ENCODE measurements around the gene OLFML1.
"Not testable (repeated sequence)": the region's sequence is repeated elsewhere in the genome, so short reads cannot be mapped to it uniquely, and the experiment has no call there.

OLFML1 gene

GRCh38 chr11:7513234-7514098 is 28.2 kb downstream of the OLFML1 start, which contains the start of gene PPFIBP2:
Gene PPFIBP2, plus strand, starts transcription at chr11:7513999. Its CDS starts 35,477 bp downstream, at chr11:7549476.
- peak; percentile 81 for DNase-seq

GRCh38 chr11:7514099-7514591 is 28.8 kb downstream of the OLFML1 start:
- DNase-seq: no peak

- DNase-seq: no peak
Observed at GRCh38 chr11:7515447-7515886, 30.2 kb downstream of the OLFML1 start.

DNA sequence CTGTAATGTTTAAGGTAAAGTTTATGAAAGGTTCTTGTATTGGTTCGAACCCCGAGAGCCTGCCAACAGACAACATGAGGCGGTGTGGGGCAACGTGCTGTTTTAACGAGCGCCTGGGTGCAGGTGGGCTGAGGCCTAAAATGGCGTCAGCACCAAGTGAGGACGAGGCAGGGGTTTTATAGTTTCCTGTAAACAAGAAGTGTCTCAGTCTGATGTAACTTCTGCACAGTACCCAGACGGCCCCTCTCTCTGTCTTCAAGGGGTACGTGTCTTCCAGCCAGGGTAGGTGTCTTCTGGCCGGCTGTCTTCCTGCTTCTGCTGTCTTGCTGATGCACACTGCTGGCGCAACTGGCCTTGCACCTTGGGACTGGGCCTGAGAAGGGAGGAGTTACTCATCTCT is 31.2 kb downstream of the OLFML1 start:
- DNase-seq: no peak

DNA sequence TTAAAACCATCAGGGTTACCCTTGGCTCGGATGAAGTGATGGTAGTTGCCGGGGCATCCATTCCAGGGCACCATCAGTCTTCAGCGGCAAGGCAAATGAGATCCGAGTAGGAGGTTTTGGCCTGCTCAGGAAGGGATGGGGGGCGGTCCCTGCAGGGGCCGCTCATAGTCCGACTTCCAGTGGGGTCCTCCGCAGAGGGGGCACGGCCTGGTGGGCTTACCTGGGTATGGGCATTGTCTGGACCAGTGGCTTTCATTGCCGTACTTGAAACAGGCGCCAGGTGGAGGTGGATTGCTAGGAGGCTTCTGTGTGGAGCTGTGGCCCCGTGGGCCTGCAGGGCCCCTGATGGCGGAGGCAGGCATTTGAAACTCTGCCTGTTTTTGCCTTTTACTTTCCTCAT is 32.4 kb downstream of the OLFML1 start:
- not testable (repeated sequence) for DNase-seq

- no peak for DNase-seq
Observed at GRCh38 chr11:7518811-7519562, 33.7 kb downstream of the OLFML1 start.

DNA sequence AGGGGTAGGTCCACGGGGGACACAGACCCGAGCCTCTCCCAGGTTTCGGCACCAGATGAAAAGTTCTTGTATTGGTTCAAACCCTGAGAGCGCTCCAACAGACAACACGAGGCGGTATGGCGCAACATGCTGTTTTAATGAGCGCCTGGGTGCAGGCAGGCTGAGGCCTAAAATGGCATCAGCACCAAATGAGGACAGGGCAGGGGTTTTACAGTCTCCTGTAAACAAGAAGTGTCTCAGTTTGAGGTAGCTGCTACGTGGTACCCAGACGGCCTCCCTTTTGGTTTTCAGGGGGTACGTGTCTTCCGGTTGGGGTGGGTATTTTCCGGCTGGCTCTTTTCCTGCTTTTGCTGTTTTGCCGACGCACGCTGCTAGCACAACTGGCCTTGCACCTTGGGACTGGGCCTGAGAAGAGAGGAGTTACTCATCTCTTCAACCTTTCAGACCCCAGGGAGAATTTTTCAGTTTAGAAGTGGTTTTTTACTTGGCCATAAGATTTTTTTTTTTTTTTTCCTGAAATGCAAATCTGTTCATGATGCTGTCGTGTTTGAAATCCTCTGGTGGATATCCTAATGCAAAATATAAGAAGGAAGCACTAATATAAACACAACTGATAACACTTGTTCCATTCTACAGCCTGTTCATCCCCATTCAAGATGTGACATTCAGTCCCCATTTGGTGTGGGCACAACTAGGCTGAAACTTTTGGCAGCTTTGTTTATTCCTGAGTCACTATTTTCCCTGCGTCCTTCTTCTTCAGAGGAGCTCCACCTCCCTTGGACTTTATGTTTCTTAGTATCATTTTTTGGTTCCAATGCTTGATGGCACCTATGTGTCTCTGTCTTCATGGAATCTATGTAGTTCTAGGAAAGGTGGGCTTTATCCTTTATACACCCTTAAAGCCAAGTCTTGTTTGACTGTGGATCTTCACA is 35.0 kb downstream of the OLFML1 start:
- DNase-seq: no peak

DNA sequence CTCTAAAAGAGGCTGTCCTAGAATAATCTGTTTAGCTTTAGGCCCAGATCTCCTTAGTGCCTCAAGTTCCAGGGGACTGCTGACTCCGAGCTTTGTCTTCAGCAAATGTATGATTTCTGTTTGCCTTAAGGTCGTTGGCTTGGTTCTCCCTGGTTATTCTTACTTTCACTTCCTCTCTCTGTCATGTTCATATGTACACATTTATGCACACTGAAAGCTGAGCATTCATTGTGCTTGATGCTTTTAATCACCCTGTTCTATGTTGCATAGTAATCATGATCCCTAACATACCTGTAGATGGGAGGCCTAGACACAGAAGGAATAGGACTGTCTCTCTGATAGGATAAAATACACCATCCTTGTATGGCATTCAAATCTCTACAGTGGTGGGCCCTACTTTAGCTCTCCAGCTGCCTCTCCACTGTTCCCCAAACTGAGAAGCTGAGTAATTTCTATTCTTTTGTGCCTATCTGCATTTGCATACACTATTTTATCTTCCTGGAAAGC is 35.7 kb downstream of the OLFML1 start:
- DNase-seq: no peak

- no peak for DNase-seq
Observed at GRCh38 chr11:7522121-7522520, 36.8 kb downstream of the OLFML1 start.

DNA sequence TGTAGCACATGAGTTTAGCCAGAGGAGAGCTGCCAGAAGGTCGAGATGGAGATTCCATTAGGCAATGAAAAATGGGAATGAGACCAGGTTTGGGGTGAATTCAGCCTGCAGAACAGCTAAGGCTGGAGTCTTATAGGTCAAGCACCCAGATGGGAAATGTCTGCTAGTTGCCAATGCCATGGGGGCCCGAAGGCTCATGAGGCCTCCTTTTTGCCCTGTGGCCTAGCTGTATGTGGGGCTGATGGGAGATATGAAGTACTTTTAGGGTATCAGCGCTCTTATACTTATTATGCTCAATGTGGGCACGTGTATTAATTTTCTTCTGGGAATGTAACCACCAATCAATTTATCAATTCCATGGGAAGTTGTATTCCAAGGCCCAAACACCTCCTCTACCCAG is 37.2 kb downstream of the OLFML1 start:
- DNase-seq: no peak

GRCh38 chr11:7523416-7524210 is 38.3 kb downstream of the OLFML1 start:
- DNase-seq: no peak

DNA sequence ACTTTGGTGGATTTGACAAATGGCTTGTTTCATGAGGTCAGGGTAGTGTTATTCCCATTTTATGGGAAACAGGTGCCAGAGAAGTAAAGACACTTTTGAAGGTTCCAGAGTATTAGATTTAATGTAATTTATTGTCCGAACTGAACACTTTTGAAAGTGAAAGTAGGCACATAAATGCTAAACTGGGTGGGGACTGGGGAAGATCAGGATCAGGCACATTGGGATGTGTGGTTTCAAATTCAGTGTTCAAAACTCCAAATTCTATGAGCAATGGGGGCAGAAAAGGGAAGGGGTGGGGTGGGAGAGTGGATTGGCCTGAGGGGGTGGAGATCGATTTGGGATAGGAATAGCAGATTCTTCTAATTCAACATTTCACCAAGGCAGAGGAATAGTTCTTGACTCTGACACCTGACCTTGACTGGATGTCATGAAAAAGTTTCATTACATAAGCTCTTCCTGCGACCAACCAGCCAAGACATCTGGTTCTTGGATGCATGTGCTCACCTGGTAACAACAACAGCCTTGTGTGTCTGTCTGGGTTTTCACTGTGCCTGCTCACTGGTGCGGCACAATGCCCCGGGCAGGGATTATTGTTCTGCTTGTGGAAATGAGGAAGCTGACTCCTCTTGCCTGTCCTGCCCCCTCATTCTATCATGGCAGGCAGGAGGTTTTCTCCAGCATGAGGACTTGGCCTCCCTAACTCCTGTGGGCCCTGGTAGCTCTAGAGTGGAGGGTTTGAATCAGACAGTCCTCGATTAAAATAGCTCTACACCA is 39.3 kb downstream of the OLFML1 start:
- DNase-seq: peak; percentile 32

DNA sequence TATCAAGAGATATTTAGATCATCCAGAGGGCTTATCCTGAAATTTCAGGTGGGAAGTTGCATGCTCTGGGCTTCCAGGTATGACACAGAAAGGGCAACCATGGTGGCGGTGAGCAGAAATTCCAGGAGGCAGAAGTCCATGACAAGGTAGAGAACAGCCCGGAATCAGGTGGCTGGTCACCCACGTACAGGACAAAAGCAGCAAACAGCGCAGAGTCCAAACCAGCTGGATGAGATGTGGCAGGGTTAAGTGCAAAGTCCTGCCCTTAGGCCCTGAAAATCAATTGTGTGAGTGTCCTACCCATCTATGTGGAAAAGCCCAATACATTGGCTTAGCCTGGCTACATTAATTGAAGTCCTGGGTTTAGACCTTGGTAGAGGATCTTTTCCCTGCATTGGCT is 40.1 kb downstream of the OLFML1 start:
- DNase-seq: no peak

DNA sequence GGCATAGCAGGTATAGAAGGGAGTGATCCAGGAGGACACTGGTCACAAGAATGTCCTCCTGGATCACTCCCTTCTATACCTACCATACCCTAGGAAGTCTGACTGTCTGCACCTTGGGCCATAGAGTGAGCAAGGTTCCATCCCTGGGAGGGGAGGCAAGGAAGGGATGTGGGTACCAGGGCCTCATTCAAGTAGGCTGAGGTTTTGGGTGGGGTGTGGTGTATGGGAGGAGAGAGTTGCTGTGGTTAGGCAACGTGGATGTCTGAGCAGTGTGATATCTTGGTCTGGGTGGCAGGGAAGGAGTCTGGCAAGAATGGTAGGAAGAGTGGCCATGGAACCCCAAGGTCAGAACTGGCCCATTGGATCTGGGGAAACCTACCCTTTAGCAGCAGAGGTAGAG is 41.7 kb downstream of the OLFML1 start:
- no peak for DNase-seq

GRCh38 chr11:7528514-7529049 is 43.3 kb downstream of the OLFML1 start:
- no peak for DNase-seq

GRCh38 chr11:7530013-7530640 is 44.8 kb downstream of the OLFML1 start:
- no peak for DNase-seq

GRCh38 chr11:7531011-7531410 is 45.7 kb downstream of the OLFML1 start:
- DNase-seq: no peak

GRCh38 chr11:7532405-7533145 is 47.3 kb downstream of the OLFML1 start:
- DNase-seq: no peak

Data from NCI-H345 (cell line).